HepG2 (cell line): ENCODE measurements around the gene DDAH2. TPM values are rescaled to one million over a fixed set of nuclear protein-coding genes. Genes with fewer than 3 reads are reported as not detected.
A peak's percentile ranks its signal among the peaks of the same experiment; 100 is the strongest.

Experiments used
- ADNP ChIP-seq: sonication (generic); formaldehyde crosslinking; IDR thresholded peaks from 2 replicates; pipeline ENCODE4 v1.4.0; 2020; ENCODE audit warnings: missing genetic modification reagents
- ATF2 ChIP-seq: sonication (generic); formaldehyde crosslinking; IDR thresholded peaks from 2 replicates; pipeline ENCODE4 v1.4.0; 2020; ENCODE audit warnings: missing genetic modification reagents
- ATRX ChIP-seq: sonication (generic); formaldehyde crosslinking; IDR thresholded peaks from 2 replicates; pipeline ENCODE4 v1.4.0; 2020; ENCODE audit warnings: missing genetic modification reagents, borderline replicate concordance
- CENPBD1 ChIP-seq: sonication (generic); formaldehyde crosslinking; IDR thresholded peaks from 2 replicates; pipeline ENCODE4 v1.8.0; 2022; ENCODE audit warnings: missing genetic modification reagents, low read depth, mild to moderate bottlenecking, borderline replicate concordance
- FOSL2 ChIP-seq: sonication (generic); formaldehyde crosslinking; IDR thresholded peaks from 2 replicates; pipeline ENCODE4 v1.4.0; 2020; ENCODE audit warnings: missing genetic modification reagents
- HNF4G ChIP-seq, 2 experiments: sonication (generic) in 1 of 2; formaldehyde crosslinking in 1 of 2; IDR thresholded peaks; 2 replicates each; pipeline versions ENCODE4 v1.4.0 to v1.6.1; 2011 to 2020; ENCODE audit warnings: borderline replicate concordance in 2 of 2, low read depth in 2 of 2, mild to moderate bottlenecking in 2 of 2, low read length in 1 of 2, missing genetic modification reagents in 1 of 2, moderate library complexity in 1 of 2
- HNRNPL ChIP-seq: fragments of 200-400 bp; formaldehyde crosslinking; IDR thresholded peaks from 2 replicates; pipeline ENCODE4 v1.6.1; 2017; ENCODE audit warnings: mild to moderate bottlenecking, low read depth, low read length
- JUND ChIP-seq: sonication (generic); formaldehyde crosslinking; IDR thresholded peaks from 2 replicates; pipeline ENCODE4 v1.8.0; 2022; ENCODE audit warnings: mild to moderate bottlenecking, missing genetic modification reagents
- KLF6 ChIP-seq: IDR thresholded peaks from 2 replicates; pipeline ENCODE4 v1.8.0; 2016; ENCODE audit warnings: missing biosample characterization, missing genetic modification reagents
- LBX2 ChIP-seq: sonication (generic); formaldehyde crosslinking; IDR thresholded peaks from 2 replicates; pipeline ENCODE4 v1.5.0; 2020; ENCODE audit warnings: missing genetic modification reagents, mild to moderate bottlenecking, borderline replicate concordance
- MTA1 ChIP-seq: sonication (generic); formaldehyde crosslinking; IDR thresholded peaks from 2 replicates; pipeline ENCODE4 v1.4.0; 2020; ENCODE audit warnings: missing genetic modification reagents, mild to moderate bottlenecking, borderline replicate concordance
- MXD4 ChIP-seq: IDR thresholded peaks from 2 replicates; pipeline ENCODE4 v1.6.1; 2016; ENCODE audit warnings: mild to moderate bottlenecking, missing biosample characterization, missing genetic modification reagents
- NFKBIZ ChIP-seq: IDR thresholded peaks from 2 replicates; pipeline ENCODE4 v1.6.1; 2018; ENCODE audit warnings: missing genetic modification reagents, missing compliant biosample characterization
- NR3C1 ChIP-seq: sonication (generic); formaldehyde crosslinking; IDR thresholded peaks from 2 replicates; pipeline ENCODE4 v1.4.0; 2020; ENCODE audit warnings: missing genetic modification reagents
- PTBP1 ChIP-seq: fragments of 200-400 bp; formaldehyde crosslinking; IDR thresholded peaks from 2 replicates; pipeline ENCODE4 v1.6.1; 2018; ENCODE audit warnings: low read length, low read depth; ENCODE audit not compliant: poor library complexity, severe bottlenecking
- RARG ChIP-seq: sonication (generic); formaldehyde crosslinking; IDR thresholded peaks from 2 replicates; pipeline ENCODE4 v1.4.0; 2020; ENCODE audit warnings: low read depth, mild to moderate bottlenecking, missing genetic modification reagents
- RBAK ChIP-seq: sonication (generic); formaldehyde crosslinking; IDR thresholded peaks from 2 replicates; pipeline ENCODE4 v1.5.1; 2020; ENCODE audit warnings: mild to moderate bottlenecking, missing genetic modification reagents
- RFXAP ChIP-seq: sonication (generic); formaldehyde crosslinking; IDR thresholded peaks from 2 replicates; pipeline ENCODE4 v1.4.0; 2020; ENCODE audit warnings: missing genetic modification reagents, borderline replicate concordance
- ZNF224 ChIP-seq: sonication (generic); formaldehyde crosslinking; IDR thresholded peaks from 2 replicates; pipeline ENCODE4 v1.5.0; 2020; ENCODE audit warnings: mild to moderate bottlenecking, missing genetic modification reagents
- ZNF280B ChIP-seq: sonication (generic); formaldehyde crosslinking; IDR thresholded peaks from 2 replicates; pipeline ENCODE4 v1.5.0; 2020; ENCODE audit warnings: missing genetic modification reagents, mild to moderate bottlenecking, borderline replicate concordance
- ZNF317 ChIP-seq: sonication (generic); formaldehyde crosslinking; IDR thresholded peaks from 2 replicates; pipeline ENCODE4 v1.5.0; 2020; ENCODE audit warnings: mild to moderate bottlenecking, missing genetic modification reagents
- ZNF446 ChIP-seq: sonication (generic); formaldehyde crosslinking; IDR thresholded peaks from 2 replicates; pipeline ENCODE4 v1.5.0; 2020; ENCODE audit warnings: mild to moderate bottlenecking, missing genetic modification reagents
- ZNF550 ChIP-seq: sonication (generic); formaldehyde crosslinking; IDR thresholded peaks from 2 replicates; pipeline ENCODE4 v1.4.0; 2020; ENCODE audit warnings: mild to moderate bottlenecking, missing genetic modification reagents, borderline replicate concordance
- ZNF589 ChIP-seq: sonication (generic); formaldehyde crosslinking; conservative IDR thresholded peaks from 2 replicates; pipeline ENCODE4 v1.8.0; 2022; ENCODE audit warnings: mild to moderate bottlenecking, moderate library complexity, missing genetic modification reagents
- ZNF598 ChIP-seq: sonication (generic); formaldehyde crosslinking; IDR thresholded peaks from 2 replicates; pipeline ENCODE4 v1.5.1; 2020; ENCODE audit warnings: mild to moderate bottlenecking, missing genetic modification reagents, borderline replicate concordance
- ZNF878 ChIP-seq: sonication (generic); formaldehyde crosslinking; IDR thresholded peaks from 2 replicates; pipeline ENCODE4 v1.8.1; 2023; ENCODE audit warnings: mild to moderate bottlenecking, missing genetic modification reagents, moderate library complexity
- polyA plus RNA-seq, 8 experiments: library from polyadenylated mRNA; depleted of rRNA in 3 of 8; stranded (reverse) in 7 of 8; unstranded in 1 of 8; fragments of >200 nt; fragmentation: Illumina TruSeq in 4 of 8; extraction: Trizol in 4 of 8; gene quantifications; 2 replicates each; pipeline versions ENCODE4 v1.2.1 to v1.2.3, GENCODE V29; 2011 to 2016; ENCODE audit warnings: low read depth in 4 of 8, missing spikeins in 1 of 8, mixed read lengths in 1 of 8; ENCODE audit not compliant: insufficient read depth in 1 of 8
- total RNA-seq, 5 experiments: library from RNA; depleted of rRNA; stranded (reverse); fragments of >200 nt; fragmentation: Illumina TruSeq; extraction: Trizol; gene quantifications; 2 replicates each; pipeline ENCODE4 v1.2.3, GENCODE V29; 2016; ENCODE audit warnings: low read depth in 1 of 5

Gene DDAH2
- total and polyA plus RNA-seq, 2 of the 13 experiments (the other 11 are each of a cell fraction or from before 2014, with no cell fraction given), result 16.4 to 21.1 TPM

- TF ChIP-seq ZNF878 (CRISPR knock-in tag) (peak; percentile 97), CENPBD1 (CRISPR knock-in tag) (no peak), HNF4G (IDR thresholded peaks at IDR 0.05; ENCODE audit: borderline replicate concordance, low read depth, low read length) (no peak), HNF4G (CRISPR knock-in tag; IDR thresholded peaks at IDR 0.05; ENCODE audit: borderline replicate concordance, low read depth) (no peak), FOSL2 (CRISPR knock-in tag) (0 out of 2 replicates have a peak, but pooled peaks have one; percentile 3), LBX2 (CRISPR knock-in tag) (0 out of 2 replicates have a peak, but pooled peaks have one; percentile 74), ZNF598 (CRISPR knock-in tag) (no peak; the same call in 1 of the 2 replicates), ATF2 (CRISPR knock-in tag) (no peak), ZNF224 (peak; percentile 70; the same call in 1 of the 2 replicates), JUND (CRISPR knock-in tag) (no peak; the same call in 1 of the 2 replicates), RFXAP (CRISPR knock-in tag) (peak; percentile 16; the same call in 1 of the 2 replicates), RARG (CRISPR knock-in tag) (no peak), HNRNPL (peak; percentile 88; the same call in 1 of the 2 replicates), ZNF446 (CRISPR knock-in tag) (0 out of 2 replicates have a peak, but pooled peaks have one; percentile 74), ZNF550 (CRISPR knock-in tag) (no peak), PTBP1 (peak; percentile 82), ZNF589 (0 out of 2 replicates have a peak, but pooled peaks have one; percentile 25), RBAK (CRISPR knock-in tag) (no peak), MXD4 (CRISPR knock-in tag) (no peak), ADNP (CRISPR knock-in tag) (no peak), ATRX (no peak), MTA1 (CRISPR knock-in tag) (no peak; the same call in 1 of the 2 replicates), ZNF317 (no peak), NR3C1 (CRISPR knock-in tag) (no peak), KLF6 (no peak), ZNF280B (CRISPR knock-in tag) (peak; percentile 24; the same call in 1 of the 2 replicates), NFKBIZ (CRISPR knock-in tag) (peak; percentile 55; the same call in 1 of the 2 replicates)
Observed at GRCh38 chr6:31729979-31730630, 1.0 kb upstream of the DDAH2 start (continued).
